ENCODE results near the gene LAPTM4A.

DNA sequence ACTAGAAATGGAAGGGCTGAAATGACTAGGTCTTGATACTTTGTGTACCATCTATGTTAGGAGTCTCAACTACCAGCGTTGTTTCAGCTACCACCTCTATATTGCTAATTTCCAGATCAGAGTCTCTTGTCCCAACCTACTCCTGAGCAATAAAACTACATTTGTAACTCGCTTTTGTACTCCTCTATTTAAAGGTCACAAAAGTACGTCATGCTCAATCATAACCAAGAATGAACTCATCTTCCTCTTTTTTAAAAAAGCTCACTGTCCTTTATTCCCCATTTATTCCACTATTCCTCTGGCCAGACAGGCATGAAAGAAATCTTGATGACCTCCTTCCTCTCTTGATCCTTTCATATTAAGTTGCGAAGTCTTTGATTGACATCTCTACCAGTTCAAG lies 27.7 kb downstream of the LAPTM4A start:
- TF ChIP-seq, protein P1, sequence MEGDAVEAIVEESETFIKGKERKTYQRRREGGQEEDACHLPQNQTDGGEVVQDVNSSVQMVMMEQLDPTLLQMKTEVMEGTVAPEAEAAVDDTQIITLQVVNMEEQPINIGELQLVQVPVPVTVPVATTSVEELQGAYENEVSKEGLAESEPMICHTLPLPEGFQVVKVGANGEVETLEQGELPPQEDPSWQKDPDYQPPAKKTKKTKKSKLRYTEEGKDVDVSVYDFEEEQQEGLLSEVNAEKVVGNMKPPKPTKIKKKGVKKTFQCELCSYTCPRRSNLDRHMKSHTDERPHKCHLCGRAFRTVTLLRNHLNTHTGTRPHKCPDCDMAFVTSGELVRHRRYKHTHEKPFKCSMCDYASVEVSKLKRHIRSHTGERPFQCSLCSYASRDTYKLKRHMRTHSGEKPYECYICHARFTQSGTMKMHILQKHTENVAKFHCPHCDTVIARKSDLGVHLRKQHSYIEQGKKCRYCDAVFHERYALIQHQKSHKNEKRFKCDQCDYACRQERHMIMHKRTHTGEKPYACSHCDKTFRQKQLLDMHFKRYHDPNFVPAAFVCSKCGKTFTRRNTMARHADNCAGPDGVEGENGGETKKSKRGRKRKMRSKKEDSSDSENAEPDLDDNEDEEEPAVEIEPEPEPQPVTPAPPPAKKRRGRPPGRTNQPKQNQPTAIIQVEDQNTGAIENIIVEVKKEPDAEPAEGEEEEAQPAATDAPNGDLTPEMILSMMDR (IDR thresholded peaks at IDR 0.05): no peak
- no peak for TF ChIP-seq POLR2A (IDR thresholded peaks at IDR 0.05)
